LNCaP clone FGC (cell line): Measurements from ENCODE around the gene USP22.

Source experiments
- DNase-seq: peaks from one replicate; pipeline ENCODE4 v3.0.0-alpha.2; 2011; ENCODE audit warnings: low read depth
- H3K4me3 ChIP-seq: 2 replicates; pipeline ENCODE4 v1.5.1; 2011; ENCODE audit warnings: mild to moderate bottlenecking, low read depth, low read length, control low read depth
- CTCF ChIP-seq: IDR thresholded peaks from 2 replicates; pipeline ENCODE4 v1.5.1; 2012; ENCODE audit warnings: mild to moderate bottlenecking; ENCODE audit not compliant: control insufficient read depth, insufficient read depth; ENCODE audit errors: extremely low read depth

Gene USP22

GRCh38 chr17:21036361-21036881 lies 6.4 kb downstream of the USP22 start:
- DNase-seq, result no peak
- no peak overlapping the region for H3K4me3 ChIP-seq

GRCh38 chr17:21035406-21035805 lies 7.4 kb downstream of the USP22 start:
- no peak overlapping the region for H3K4me3 ChIP-seq
- DNase-seq, result no peak
- TF ChIP-seq CTCF, result no peak

More at GRCh38 chr17:21036361-21036881, 6.4 kb downstream of the USP22 start:
- TF ChIP-seq CTCF, result no peak

GRCh38 chr17:21034340-21035235 lies 8.2 kb downstream of the USP22 start:
- no peak overlapping the region for H3K4me3 ChIP-seq
- no peak for DNase-seq
- no peak for TF ChIP-seq CTCF

GRCh38 chr17:21033350-21033749 lies 9.5 kb downstream of the USP22 start:
- no peak for TF ChIP-seq CTCF
- no peak overlapping the region for H3K4me3 ChIP-seq

GRCh38 chr17:21031756-21032396 lies 10.9 kb downstream of the USP22 start:
- no peak overlapping the region for H3K4me3 ChIP-seq
- TF ChIP-seq CTCF, result no peak
- no peak for DNase-seq

More at GRCh38 chr17:21033350-21033749, 9.5 kb downstream of the USP22 start:
- DNase-seq, result no peak

GRCh38 chr17:21030375-21030774 lies 12.4 kb downstream of the USP22 start:
- no peak for TF ChIP-seq CTCF
- no peak overlapping the region for H3K4me3 ChIP-seq
- no peak for DNase-seq

- no peak for DNase-seq
- H3K4me3 ChIP-seq, result no peak overlapping the region
- TF ChIP-seq CTCF, result no peak
These were observed 13.3 kb downstream of the USP22 start for GRCh38 chr17:21029515-21029914.
